IMR-90 (cell line): ENCODE data around the gene PDCD6IP. TPM values are rescaled to one million over a fixed set of nuclear protein-coding genes. Genes with fewer than 3 reads are reported as not detected.

Experiments
- ATAC-seq: fragments of 200-7000 bp; cut with Tn5 transposase; 2 replicates; pipeline ENCODE4 v1.9.1; 2020; ENCODE audit warnings: low read depth, mild to moderate bottlenecking, moderate library complexity
- BruUV-seq: library from RNA; stranded (reverse); fragments of 400-500 nt; replicated peaks from 2 replicates; lab custom pipeline; 2021; lab: Mats Ljungman, UMichigan
- CTCF ChIA-PET: fragments of 300-600 bp; formaldehyde crosslinking; extraction: SDS; loops from one replicate; lab custom pipeline; 2021; ENCODE audit warnings: antibody characterized with exemption; lab: Yijun Ruan, JAX
- POLR2A ChIA-PET: fragments of 300-600 bp; sonication (Branson Sonifier 250); formaldehyde crosslinking; loops from one replicate; lab custom pipeline; 2022; ENCODE audit warnings: antibody characterized with exemption; ENCODE audit not compliant: unreplicated experiment; lab: Charles Lee
- DNase-seq: peaks from one replicate; pipeline ENCODE4 v3.0.0; 2013
- H2AFZ ChIP-seq: replicated peaks from 2 replicates; pipeline ENCODE3; 2013; ENCODE audit warnings: low read length, mild to moderate bottlenecking; ENCODE audit not compliant: poor library complexity
- H2AK5ac ChIP-seq: 2 replicates; pipeline ENCODE4 v1.6.1; 2013; ENCODE audit warnings: low read depth, low read length, inconsistent platforms
- H2AK9ac ChIP-seq: replicated peaks from 2 replicates; pipeline ENCODE3; 2013; ENCODE audit warnings: mild to moderate bottlenecking, low read depth, low read length, moderate library complexity; ENCODE audit not compliant: poor library complexity
- H2BK120ac ChIP-seq: 2 replicates; pipeline ENCODE4 v1.6.1; 2013; ENCODE audit warnings: low read depth, low read length, inconsistent platforms
- H2BK15ac ChIP-seq: 3 replicates; pipeline ENCODE4 v1.6.1; 2013; ENCODE audit warnings: low read depth, low read length, inconsistent platforms
- H2BK20ac ChIP-seq: 2 replicates; pipeline ENCODE4 v1.6.1; 2013; ENCODE audit warnings: low read depth, mild to moderate bottlenecking, inconsistent platforms, low read length, moderate library complexity
- H2BK5ac ChIP-seq: 2 replicates; pipeline ENCODE4 v1.6.1; 2013; ENCODE audit warnings: mild to moderate bottlenecking, low read depth, low read length, inconsistent platforms; ENCODE audit not compliant: poor library complexity, severe bottlenecking
- H3K14ac ChIP-seq: replicated peaks from 2 replicates; pipeline ENCODE4 v1.6.1; 2013; ENCODE audit warnings: low read depth, low read length, inconsistent platforms
- H3K18ac ChIP-seq: 2 replicates; pipeline ENCODE4 v1.6.1; 2013; ENCODE audit warnings: low read depth, low read length, control low read depth
- H3K23ac ChIP-seq: 2 replicates; pipeline ENCODE4 v1.6.1; 2013; ENCODE audit warnings: low read depth, low read length, inconsistent platforms
- H3K27ac ChIP-seq: 2 replicates; pipeline ENCODE4 v1.5.1; 2013; ENCODE audit warnings: mild to moderate bottlenecking, control low read depth, low read length; ENCODE audit not compliant: insufficient read depth
- H3K27me3 ChIP-seq: 2 replicates; pipeline ENCODE4 v1.6.1; 2013; ENCODE audit warnings: low read length; ENCODE audit not compliant: control insufficient read depth, insufficient read depth
- H3K36me3 ChIP-seq: 2 replicates; pipeline ENCODE4 v1.6.1; 2013; ENCODE audit warnings: low read length, mixed read lengths; ENCODE audit not compliant: control insufficient read depth, insufficient read depth
- H3K4ac ChIP-seq: 2 replicates; pipeline ENCODE4 v1.6.1; 2013; ENCODE audit warnings: low read depth, low read length, inconsistent platforms
- H3K4me1 ChIP-seq: 2 replicates; pipeline ENCODE4 v1.6.1; 2013; ENCODE audit warnings: low read length, mixed read lengths; ENCODE audit not compliant: control insufficient read depth, insufficient read depth
- H3K4me2 ChIP-seq: 2 replicates; pipeline ENCODE4 v1.6.1; 2013; ENCODE audit warnings: low read depth, mild to moderate bottlenecking, control low read depth, low read length, moderate library complexity
- H3K4me3 ChIP-seq: 2 replicates; pipeline ENCODE4 v1.5.1; 2013; ENCODE audit warnings: low read depth, mild to moderate bottlenecking, control low read depth, low read length, moderate library complexity; ENCODE audit not compliant: insufficient read depth
- H3K56ac ChIP-seq: 2 replicates; pipeline ENCODE4 v1.6.1; 2013; ENCODE audit warnings: low read length, inconsistent platforms; ENCODE audit not compliant: insufficient read depth; ENCODE audit errors: extremely low read depth
- H3K79me1 ChIP-seq, 2 experiments: 2 replicates each; pipeline ENCODE4 v1.6.1; 2013; ENCODE audit warnings: low read length in 2 of 2, inconsistent platforms in 1 of 2, low read depth in 1 of 2
- H3K9ac ChIP-seq: 2 replicates; pipeline ENCODE4 v1.6.1; 2013; ENCODE audit warnings: low read depth, low read length, control low read depth
- H3K9me1 ChIP-seq: 2 replicates; pipeline ENCODE4 v1.6.1; 2013; ENCODE audit warnings: low read length, inconsistent platforms; ENCODE audit not compliant: insufficient read depth
- H3K9me3 ChIP-seq: 2 replicates; pipeline ENCODE4 v1.6.1; 2013; ENCODE audit warnings: low read length; ENCODE audit not compliant: control insufficient read depth, insufficient read depth
- H4K20me1 ChIP-seq: 2 replicates; pipeline ENCODE4 v1.6.1; 2013; ENCODE audit warnings: low read length, inconsistent platforms; ENCODE audit not compliant: insufficient read depth
- H4K5ac ChIP-seq: 2 replicates; pipeline ENCODE4 v1.6.1; 2013; ENCODE audit warnings: mild to moderate bottlenecking, low read depth, low read length, control low read depth
- H4K8ac ChIP-seq, 2 experiments: 2 replicates each; pipeline ENCODE4 v1.6.1; 2013; ENCODE audit warnings: low read depth in 2 of 2, low read length in 2 of 2, control low read depth in 1 of 2, inconsistent platforms in 1 of 2
- H4K91ac ChIP-seq: 2 replicates; pipeline ENCODE4 v1.6.1; 2013; ENCODE audit warnings: low read depth, low read length, inconsistent platforms; ENCODE audit not compliant: insufficient read depth
- CTCF ChIP-seq: conservative IDR thresholded peaks from 2 replicates; pipeline ENCODE4 v1.5.1; 2012; ENCODE audit warnings: mild to moderate bottlenecking, low read depth, low read length, improper control_type of control experiment
- MAFK ChIP-seq: IDR thresholded peaks from 2 replicates; pipeline ENCODE4 v1.6.1; 2012; ENCODE audit warnings: low read depth, low read length, improper control_type of control experiment
- MXI1 ChIP-seq: IDR thresholded peaks from 2 replicates; pipeline ENCODE4 v1.6.1; 2012; ENCODE audit warnings: low read depth, mild to moderate bottlenecking, low read length, moderate library complexity, borderline replicate concordance
- RFX5 ChIP-seq: IDR thresholded peaks from 2 replicates; pipeline ENCODE4 v1.8.0; 2012; ENCODE audit warnings: low read depth, mild to moderate bottlenecking, low read length, moderate library complexity
- SMC3 ChIP-seq: fragments of 150-350 bp; IDR thresholded peaks from 2 replicates; pipeline ENCODE4 v1.6.1; 2016; ENCODE audit warnings: low read depth, mild to moderate bottlenecking, antibody characterized with exemption, low read length, moderate library complexity
- USF2 ChIP-seq: fragments of 150-350 bp; IDR thresholded peaks from 2 replicates; pipeline ENCODE4 v1.6.1; 2017; ENCODE audit warnings: mild to moderate bottlenecking, antibody characterized with exemption, low read length, low read depth
- WGBS, 2 experiments: methylation state at CpG; one replicate each; pipeline versions ENCODE4 v1.1.5 to v1.1.7; 2013; ENCODE audit warnings: missing lambda C conversion rate in 2 of 2; ENCODE audit not compliant: insufficient read length in 1 of 2; ENCODE audit errors: extremely low coverage in 2 of 2; 5-methylcytosine and 5-hydroxymethylcytosine counted together
- dilution Hi-C: fragments of 300-500 bp; cut with HindIII; formaldehyde crosslinking; loops from one replicate; pipeline ENCODE4 v1.14.3; 2018; ENCODE audit warnings: low sequenced_read_pairs; ENCODE audit not compliant: unreplicated experiment
- in situ Hi-C: fragments of 300-500 bp; cut with MboI; formaldehyde crosslinking; loops from 3 replicates; pipeline ENCODE4 v1.14.3; 2019; ENCODE audit warnings: low sequenced_read_pairs, inconsistent platforms, mixed read lengths
- intact Hi-C: fragments of 100-400 bp; cut with micrococcal nuclease; formaldehyde crosslinking; loops from 2 replicates; pipeline ENCODE4 v1.10.0; 2022
- polyA plus RNA-seq, 3 experiments: library from polyadenylated mRNA; depleted of rRNA; stranded (reverse); fragments of >200 nt; gene quantifications; 2 replicates each; pipeline ENCODE4 v1.2.3, GENCODE V29; 2012; ENCODE audit warnings: low replicate concordance in 1 of 3
- total RNA-seq: library from RNA; depleted of rRNA; stranded (reverse); fragments of >200 nt; gene quantifications from 2 replicates; pipeline ENCODE4 v1.2.3, GENCODE V29; 2012

Gene PDCD6IP
- total and polyA plus RNA-seq, 2 of the 4 experiments (the other 2 are of a cell fraction) = 68.1 to 78.3 TPM

GRCh38 chr3:33901862-33902563 is 103.6 kb downstream of the PDCD6IP start:
- dilution Hi-C loops (no loop called here), in situ Hi-C loops (no loop called here), intact Hi-C loops (no loop called here)
- POLR2A ChIA-PET = no interaction called here
- H3K56ac ChIP-seq = no peak overlapping the region
- no peak overlapping the region for H2BK5ac ChIP-seq
- H3K27me3 ChIP-seq = peaks cover 5% of the 10 kb centered on the region; the same call in 1 of the 2 replicates
- no peak overlapping the region for H3K4me3 ChIP-seq
- H2BK20ac ChIP-seq = no peak overlapping the region
- no peaks in the 10 kb centered on the region for H3K4me1 ChIP-seq
- ATAC-seq (no peak), DNase-seq (no peak)
- H3K9me3 ChIP-seq = 0 out of 2 replicates have a peak, but pooled peaks cover 1% of the 10 kb centered on the region
- H4K20me1 ChIP-seq = no peaks in the 10 kb centered on the region
- H2AK9ac ChIP-seq = no peak overlapping the region
- H4K91ac ChIP-seq = no peak overlapping the region
- H2BK15ac ChIP-seq = no peak overlapping the region
- no peak overlapping the region for H2AFZ ChIP-seq
- TF ChIP-seq MXI1 = no peak
- no peak for TF ChIP-seq MAFK
- no peak for TF ChIP-seq USF2
- TF ChIP-seq RFX5 = no peak
- no peak for TF ChIP-seq SMC3
- TF ChIP-seq CTCF = no peak
- no peak overlapping the region for H2AK5ac ChIP-seq
- no peak overlapping the region for H2BK120ac ChIP-seq
- H3K4ac ChIP-seq = no peak overlapping the region
- no peak overlapping the region for H3K9ac ChIP-seq
- no peak overlapping the region for H4K5ac ChIP-seq
- no peak overlapping the region for H3K4me2 ChIP-seq
- H3K18ac ChIP-seq = no peak overlapping the region
- 44% methylated on average over 1 of the region's 6 CpGs; no CpG with 5 or more reads in 1 of the 2 experiments for WGBS, 2 experiments
- no peaks in the 10 kb centered on the region for H3K36me3 ChIP-seq
- H3K9me1 ChIP-seq = no peaks in the 10 kb centered on the region
- BruUV-seq = no TSS peak
- no peaks in the 10 kb centered on the region for H3K79me1 ChIP-seq
- no peak overlapping the region for H3K27ac ChIP-seq
- no peak overlapping the region for H3K23ac ChIP-seq
- no peak overlapping the region for H3K14ac ChIP-seq
- CTCF ChIA-PET = no interaction called here
- H4K8ac ChIP-seq = no peak overlapping the region
